GM10266 (cell line): Measurements from ENCODE around the gene HOTAIR.

ENCODE experiments used
- DNase-seq: peaks from one replicate; pipeline ENCODE4 v3.0.0; 2012; ENCODE audit errors: extremely low spot score
- TF ChIP-seq, protein P1 (sequence below): IDR thresholded peaks from 2 replicates; pipeline ENCODE4 v1.5.1; 2012; ENCODE audit warnings: mild to moderate bottlenecking, low read depth; ENCODE audit not compliant: control insufficient read depth, insufficient read depth; ENCODE audit errors: missing control alignments

The HOTAIR gene

DNA sequence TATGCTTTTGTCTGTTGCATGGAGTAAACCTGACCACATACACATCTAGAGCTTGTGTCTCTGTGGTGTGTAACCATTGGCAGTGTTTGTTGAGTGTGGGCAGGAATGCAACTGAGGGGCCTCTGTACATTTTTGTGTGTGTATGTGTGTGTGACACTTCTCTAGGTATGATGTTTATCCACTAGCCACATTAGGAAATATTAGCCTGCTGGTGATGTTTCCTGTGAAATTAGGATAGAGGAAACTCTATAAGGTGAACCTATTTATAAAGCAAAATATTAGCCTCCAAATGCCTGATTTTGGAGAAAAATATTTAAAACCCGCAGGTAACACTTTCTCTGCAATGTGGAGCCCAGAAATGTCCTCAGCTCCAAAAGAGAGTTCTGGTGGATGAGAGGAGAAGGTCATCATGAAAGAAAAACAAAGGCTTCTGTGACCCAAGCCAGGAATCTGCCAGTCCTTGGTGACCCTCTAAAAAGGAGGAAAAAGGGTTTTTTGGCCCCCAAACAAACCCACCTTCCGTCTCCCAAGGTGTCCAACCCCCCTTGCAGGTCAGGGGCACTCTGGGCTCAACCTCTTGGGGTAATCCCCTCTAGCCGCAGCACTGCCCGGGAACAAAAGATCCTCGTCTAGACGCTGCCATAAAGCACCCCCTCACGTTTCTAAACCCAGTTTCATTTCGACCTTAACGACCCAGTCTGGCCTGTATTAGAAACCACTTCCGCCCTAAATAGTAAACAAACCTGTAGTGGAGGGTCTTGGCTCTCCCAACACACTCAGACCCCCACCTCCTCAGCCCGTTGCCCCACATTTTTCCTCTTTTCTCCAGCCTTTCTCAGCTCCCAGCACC lies 3.1 kb upstream of the HOTAIR start:
- DNase-seq, result no peak
- TF ChIP-seq, protein P1, sequence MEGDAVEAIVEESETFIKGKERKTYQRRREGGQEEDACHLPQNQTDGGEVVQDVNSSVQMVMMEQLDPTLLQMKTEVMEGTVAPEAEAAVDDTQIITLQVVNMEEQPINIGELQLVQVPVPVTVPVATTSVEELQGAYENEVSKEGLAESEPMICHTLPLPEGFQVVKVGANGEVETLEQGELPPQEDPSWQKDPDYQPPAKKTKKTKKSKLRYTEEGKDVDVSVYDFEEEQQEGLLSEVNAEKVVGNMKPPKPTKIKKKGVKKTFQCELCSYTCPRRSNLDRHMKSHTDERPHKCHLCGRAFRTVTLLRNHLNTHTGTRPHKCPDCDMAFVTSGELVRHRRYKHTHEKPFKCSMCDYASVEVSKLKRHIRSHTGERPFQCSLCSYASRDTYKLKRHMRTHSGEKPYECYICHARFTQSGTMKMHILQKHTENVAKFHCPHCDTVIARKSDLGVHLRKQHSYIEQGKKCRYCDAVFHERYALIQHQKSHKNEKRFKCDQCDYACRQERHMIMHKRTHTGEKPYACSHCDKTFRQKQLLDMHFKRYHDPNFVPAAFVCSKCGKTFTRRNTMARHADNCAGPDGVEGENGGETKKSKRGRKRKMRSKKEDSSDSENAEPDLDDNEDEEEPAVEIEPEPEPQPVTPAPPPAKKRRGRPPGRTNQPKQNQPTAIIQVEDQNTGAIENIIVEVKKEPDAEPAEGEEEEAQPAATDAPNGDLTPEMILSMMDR, result no peak

DNA sequence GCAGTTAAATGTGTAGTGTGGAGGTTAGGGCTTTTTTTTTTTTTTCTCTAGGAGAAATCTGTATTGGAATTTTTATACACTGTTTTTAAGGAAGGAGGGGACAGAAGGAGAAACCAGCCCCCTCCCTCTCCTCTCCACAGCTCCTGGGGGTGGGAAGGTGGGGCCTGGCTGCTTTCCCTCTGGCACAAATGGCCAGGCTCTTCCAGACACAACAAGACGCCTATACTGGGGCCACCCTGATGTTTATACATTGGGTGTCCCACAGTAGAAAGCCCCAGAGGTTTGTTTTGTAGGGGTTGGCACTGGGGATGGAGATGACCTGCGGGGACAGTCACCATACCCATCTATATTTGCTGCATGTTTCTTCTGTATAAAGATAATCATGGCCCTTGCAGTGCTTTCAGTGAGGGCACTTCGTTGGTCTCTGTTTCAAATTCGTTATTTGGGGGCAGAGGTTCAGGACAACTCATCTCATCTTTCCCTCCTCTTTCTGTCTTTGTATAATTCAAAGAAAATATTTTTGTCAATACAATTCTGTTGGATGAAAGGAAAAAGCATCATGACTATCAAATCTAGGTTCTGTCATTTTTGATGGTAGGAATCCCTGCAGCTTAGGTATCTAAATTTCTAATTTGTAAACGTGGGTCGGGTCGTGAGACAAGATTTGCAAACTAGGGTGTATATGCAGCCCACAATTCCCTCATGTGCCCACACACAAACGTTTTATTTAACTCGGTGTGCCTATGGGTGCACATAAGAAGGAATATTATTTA lies 2.3 kb upstream of the HOTAIR start:
- no peak for DNase-seq
- TF ChIP-seq, protein P1, result no peak

- no peak for DNase-seq
- TF ChIP-seq, protein P1, result no peak
Measured at GRCh38 chr12:53976172-53976822, 1.5 kb upstream of the HOTAIR start.

- DNase-seq, result no peak
- TF ChIP-seq, protein P1, result no peak
Measured at GRCh38 chr12:53975479-53976152, 862 bp upstream of the HOTAIR start.

GRCh38 chr12:53975064-53975471 lies 314 bp upstream of the HOTAIR start:
- no peak for DNase-seq
- TF ChIP-seq, protein P1, result no peak

DNA sequence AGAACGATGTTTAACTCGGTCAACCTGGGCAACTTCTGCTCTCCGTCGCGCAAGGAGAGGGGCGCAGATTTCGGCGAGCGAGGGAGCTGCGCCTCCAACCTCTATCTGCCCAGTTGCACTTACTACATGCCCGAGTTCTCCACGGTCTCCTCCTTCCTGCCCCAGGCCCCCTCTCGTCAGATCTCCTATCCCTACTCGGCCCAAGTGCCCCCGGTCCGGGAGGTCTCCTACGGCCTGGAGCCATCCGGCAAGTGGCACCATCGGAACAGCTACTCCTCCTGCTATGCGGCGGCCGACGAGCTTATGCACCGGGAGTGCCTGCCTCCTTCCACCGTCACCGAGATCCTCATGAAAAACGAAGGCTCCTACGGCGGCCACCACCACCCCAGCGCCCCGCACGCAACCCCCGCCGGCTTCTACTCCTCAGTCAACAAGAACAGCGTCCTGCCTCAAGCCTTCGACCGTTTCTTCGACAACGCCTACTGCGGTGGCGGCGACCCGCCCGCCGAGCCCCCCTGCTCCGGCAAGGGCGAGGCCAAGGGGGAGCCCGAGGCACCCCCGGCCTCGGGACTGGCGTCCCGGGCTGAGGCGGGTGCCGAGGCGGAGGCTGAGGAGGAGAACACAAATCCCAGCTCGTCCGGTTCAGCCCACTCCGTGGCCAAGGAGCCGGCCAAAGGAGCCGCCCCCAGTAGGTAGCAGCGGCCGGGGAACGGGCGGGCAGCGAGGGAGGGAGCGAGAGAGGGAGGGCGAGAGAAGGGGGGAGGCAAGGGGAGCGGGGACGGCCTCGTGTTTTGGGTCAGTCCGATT lies 1.3 kb downstream of the HOTAIR start:
- no peak for DNase-seq
- TF ChIP-seq, protein P1, result no peak
